Neural progenitor cell (in vitro differentiated cells): ENCODE measurements around the gene ARHGAP31. TPM values are rescaled to one million over a fixed set of nuclear protein-coding genes. Genes with fewer than 3 reads are reported as not detected.

Experiments used
- DNase-seq: peaks from one replicate; pipeline ENCODE4 v3.0.0-alpha.2; 2016; ENCODE audit warnings: low spot score
- H2AFZ ChIP-seq: fragments of 200-600 bp; sonication (generic); replicated peaks from 2 replicates; pipeline ENCODE4 v1.6.1; 2016; ENCODE audit warnings: antibody characterized with exemption
- H3F3A ChIP-seq: fragments of 200-600 bp; sonication (generic); 2 replicates; pipeline ENCODE4 v1.6.1; 2016; ENCODE audit warnings: antibody characterized with exemption, low read depth
- H3K27ac ChIP-seq: fragments of 200-600 bp; sonication (generic); 2 replicates; pipeline ENCODE4 v1.5.1; 2016; ENCODE audit warnings: mild to moderate bottlenecking
- H3K27me3 ChIP-seq: fragments of 200-600 bp; sonication (generic); 2 replicates; pipeline ENCODE4 v1.6.1; 2016; ENCODE audit warnings: mild to moderate bottlenecking, moderate library complexity
- H3K36me3 ChIP-seq: fragments of 200-600 bp; sonication (generic); 2 replicates; pipeline ENCODE4 v1.5.1; 2016
- H3K4me1 ChIP-seq: fragments of 200-600 bp; sonication (generic); 2 replicates; pipeline ENCODE4 v1.6.1; 2016; ENCODE audit warnings: mixed run types
- H3K4me2 ChIP-seq: fragments of 200-600 bp; sonication (generic); 2 replicates; pipeline ENCODE4 v1.6.1; 2016
- H3K4me3 ChIP-seq: fragments of 200-600 bp; sonication (generic); 2 replicates; pipeline ENCODE4 v1.5.1; 2016
- H3K79me2 ChIP-seq: fragments of 200-600 bp; sonication (generic); 2 replicates; pipeline ENCODE4 v1.6.1; 2016; ENCODE audit warnings: low read depth
- H3K9ac ChIP-seq: fragments of 200-600 bp; sonication (generic); 2 replicates; pipeline ENCODE4 v1.6.1; 2016
- H3K9me3 ChIP-seq: fragments of 200-600 bp; sonication (generic); 2 replicates; pipeline ENCODE4 v1.5.1; 2016; ENCODE audit warnings: low read depth
- H4K20me1 ChIP-seq: fragments of 200-600 bp; sonication (generic); 2 replicates; pipeline ENCODE4 v1.6.1; 2016; ENCODE audit warnings: low read depth
- H3K27ac Mint-ChIP-seq: 3 replicates; pipeline ENCODE4 v1.8.0; 2021; ENCODE audit warnings: mixed read lengths
- H3K27me3 Mint-ChIP-seq: 2 replicates; pipeline ENCODE4 v1.8.0; 2022; ENCODE audit warnings: low read depth, mild to moderate bottlenecking, inconsistent platforms, moderate library complexity, mixed read lengths; ENCODE audit not compliant: insufficient read depth
- H3K36me3 Mint-ChIP-seq: 3 replicates; pipeline ENCODE4 v1.8.0; 2021; ENCODE audit warnings: mixed read lengths
- H3K4me1 Mint-ChIP-seq: 3 replicates; pipeline ENCODE4 v1.8.0; 2021; ENCODE audit warnings: mixed read lengths
- H3K4me3 Mint-ChIP-seq: 3 replicates; pipeline ENCODE4 v1.8.0; 2021; ENCODE audit warnings: mild to moderate bottlenecking, moderate library complexity, mixed read lengths
- H3K9me3 Mint-ChIP-seq: 3 replicates; pipeline ENCODE4 v1.8.0; 2020; ENCODE audit warnings: mixed read lengths
- EZH2 ChIP-seq: fragments of 200-600 bp; sonication (generic); IDR thresholded peaks from 2 replicates; pipeline ENCODE4 v1.6.1; 2017; ENCODE audit warnings: antibody characterized with exemption, mild to moderate bottlenecking, moderate library complexity
- EZH2phosphoT487 ChIP-seq: fragments of 200-600 bp; sonication (generic); IDR thresholded peaks from 2 replicates; pipeline ENCODE4 v1.6.1; 2017; ENCODE audit warnings: antibody characterized with exemption
- total RNA-seq: library from RNA; depleted of rRNA; stranded (reverse); fragments of >200 nt; gene quantifications from 2 replicates; pipeline ENCODE4 v1.2.3, GENCODE V29; 2015; ENCODE audit warnings: low replicate concordance
- TF ChIP-seq, protein P1 (sequence below): fragments of 200-600 bp; sonication (generic); IDR thresholded peaks from 2 replicates; pipeline ENCODE4 v1.5.1; 2017; ENCODE audit warnings: antibody characterized with exemption, mild to moderate bottlenecking

ARHGAP31 gene
- total RNA-seq, 1 donor from 2014 or later, result 0.13 TPM

DNA sequence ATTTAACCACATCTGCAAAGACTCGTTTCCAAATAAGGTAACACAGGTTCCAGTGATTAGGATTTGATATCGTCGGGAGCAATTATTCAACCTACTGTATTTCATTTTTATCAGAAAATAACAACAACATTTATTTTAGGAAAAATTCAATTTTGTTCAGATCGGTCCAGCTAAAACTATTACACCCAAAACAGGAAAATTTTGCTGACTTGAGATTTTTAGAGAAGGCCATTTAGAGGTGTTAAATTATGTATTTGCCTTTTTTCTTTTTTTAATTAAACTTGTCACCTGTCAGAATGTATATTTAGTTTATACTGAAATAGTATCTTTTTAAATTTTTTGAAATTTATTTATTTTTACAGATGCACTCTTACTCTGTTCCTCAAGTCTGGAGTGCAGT, 81.3 kb downstream of the ARHGAP31 start:
- no peak overlapping the region for H3K4me3 Mint-ChIP-seq
- no peak for DNase-seq
- H3K4me1 Mint-ChIP-seq, result peaks cover 4% of the 10 kb centered on the region

DNA sequence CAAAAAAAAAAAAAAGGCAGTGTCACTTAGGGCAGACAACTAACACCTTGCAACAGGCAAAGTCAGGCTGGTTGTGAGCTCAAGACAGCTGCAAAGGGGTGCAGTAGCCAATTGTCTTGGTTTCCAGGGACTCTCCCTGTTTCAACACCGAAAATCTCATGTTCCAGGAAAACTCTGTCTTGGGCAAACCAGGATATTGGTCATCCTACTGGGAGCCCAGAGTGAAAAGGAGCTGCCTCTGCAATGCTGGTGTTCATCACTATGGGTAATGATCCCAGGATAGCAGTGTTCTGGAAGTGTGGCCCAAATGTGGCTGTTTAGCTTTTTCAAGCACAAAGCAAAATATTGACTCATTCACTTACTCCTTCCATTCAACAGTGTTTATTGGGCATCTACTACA, 82.6 kb downstream of the ARHGAP31 start:
- H3K4me3 ChIP-seq, result no peak overlapping the region
- H3K36me3 ChIP-seq, result no peaks in the 10 kb centered on the region
- H3K27me3 ChIP-seq, result no peaks in the 10 kb centered on the region
- no peaks in the 10 kb centered on the region for H3F3A ChIP-seq
- H3K27me3 Mint-ChIP-seq, result no peaks in the 10 kb centered on the region
- no peak for DNase-seq
- no peaks in the 10 kb centered on the region for H3K9me3 Mint-ChIP-seq
- no peak overlapping the region for H3K27ac ChIP-seq
- no peaks in the 10 kb centered on the region for H4K20me1 ChIP-seq
- H3K79me2 ChIP-seq, result no peaks in the 10 kb centered on the region
- H3K4me1 ChIP-seq, result no peaks in the 10 kb centered on the region
- H3K4me2 ChIP-seq, result no peak overlapping the region
- H3K27ac Mint-ChIP-seq, result no peak overlapping the region
- no peak overlapping the region for H2AFZ ChIP-seq
- peaks cover 4% of the 10 kb centered on the region for H3K4me1 Mint-ChIP-seq
- TF ChIP-seq EZH2 (no peak), EZH2phosphoT487 (no peak)
- TF ChIP-seq, protein P1, sequence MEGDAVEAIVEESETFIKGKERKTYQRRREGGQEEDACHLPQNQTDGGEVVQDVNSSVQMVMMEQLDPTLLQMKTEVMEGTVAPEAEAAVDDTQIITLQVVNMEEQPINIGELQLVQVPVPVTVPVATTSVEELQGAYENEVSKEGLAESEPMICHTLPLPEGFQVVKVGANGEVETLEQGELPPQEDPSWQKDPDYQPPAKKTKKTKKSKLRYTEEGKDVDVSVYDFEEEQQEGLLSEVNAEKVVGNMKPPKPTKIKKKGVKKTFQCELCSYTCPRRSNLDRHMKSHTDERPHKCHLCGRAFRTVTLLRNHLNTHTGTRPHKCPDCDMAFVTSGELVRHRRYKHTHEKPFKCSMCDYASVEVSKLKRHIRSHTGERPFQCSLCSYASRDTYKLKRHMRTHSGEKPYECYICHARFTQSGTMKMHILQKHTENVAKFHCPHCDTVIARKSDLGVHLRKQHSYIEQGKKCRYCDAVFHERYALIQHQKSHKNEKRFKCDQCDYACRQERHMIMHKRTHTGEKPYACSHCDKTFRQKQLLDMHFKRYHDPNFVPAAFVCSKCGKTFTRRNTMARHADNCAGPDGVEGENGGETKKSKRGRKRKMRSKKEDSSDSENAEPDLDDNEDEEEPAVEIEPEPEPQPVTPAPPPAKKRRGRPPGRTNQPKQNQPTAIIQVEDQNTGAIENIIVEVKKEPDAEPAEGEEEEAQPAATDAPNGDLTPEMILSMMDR, result no peak
- no peak overlapping the region for H3K9ac ChIP-seq
- no peaks in the 10 kb centered on the region for H3K36me3 Mint-ChIP-seq
- H3K9me3 ChIP-seq, result no peaks in the 10 kb centered on the region
- H3K4me3 Mint-ChIP-seq, result no peak overlapping the region

More for the DNA sequence above, 81.3 kb downstream of the ARHGAP31 start:
- Histone ChIP-seq H3K4me1 (no peaks in the 10 kb centered on the region), H2AFZ (no peak overlapping the region), H3F3A (no peaks in the 10 kb centered on the region), H4K20me1 (no peaks in the 10 kb centered on the region), H3K4me2 (no peak overlapping the region), H3K9ac (no peak overlapping the region), H3K9me3 (no peaks in the 10 kb centered on the region), H3K36me3 (no peaks in the 10 kb centered on the region), H3K27ac (no peak overlapping the region), H3K4me3 (no peak overlapping the region), H3K79me2 (no peaks in the 10 kb centered on the region), H3K27me3 (no peaks in the 10 kb centered on the region)
- Mint-ChIP-seq H3K27me3 (no peaks in the 10 kb centered on the region), H3K27ac (no peak overlapping the region), H3K9me3 (no peaks in the 10 kb centered on the region), H3K36me3 (no peaks in the 10 kb centered on the region)
- TF ChIP-seq, protein P1, result no peak
- no peak for TF ChIP-seq EZH2phosphoT487
- no peak for TF ChIP-seq EZH2

DNA sequence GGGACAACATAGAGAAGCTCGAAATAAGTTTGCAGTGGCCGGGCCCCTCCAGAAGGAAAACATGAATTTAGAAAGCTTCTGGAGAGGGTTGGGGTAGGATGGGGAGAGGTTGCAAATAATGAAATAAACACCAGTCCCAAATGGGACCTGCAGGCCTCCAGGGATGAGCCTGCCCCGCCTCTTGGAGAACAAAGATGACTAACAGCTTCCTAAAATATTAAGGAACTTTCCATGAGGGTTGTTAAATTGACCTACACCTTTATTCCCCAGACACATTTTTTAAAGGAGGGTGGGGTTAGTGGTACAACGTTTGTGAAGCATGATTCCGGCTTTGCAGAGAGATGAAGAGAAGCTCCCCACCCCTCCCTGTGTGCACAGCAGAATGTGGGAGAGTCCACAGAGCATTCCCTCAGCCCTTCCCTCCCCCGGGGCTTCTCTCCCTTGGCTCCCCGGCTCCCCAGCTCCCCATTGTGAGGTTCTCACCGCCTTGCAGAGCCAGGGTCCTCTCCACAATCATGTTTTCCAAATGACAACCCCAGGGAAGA, 84.1 kb downstream of the ARHGAP31 start:
- no peak for DNase-seq
- Histone ChIP-seq H3K4me2 (no peak overlapping the region), H3K4me1 (no peaks in the 10 kb centered on the region), H3F3A (no peaks in the 10 kb centered on the region), H3K9ac (no peak overlapping the region), H3K27me3 (no peaks in the 10 kb centered on the region), H4K20me1 (no peaks in the 10 kb centered on the region), H3K79me2 (no peaks in the 10 kb centered on the region), H3K4me3 (no peak overlapping the region), H3K27ac (no peak overlapping the region), H2AFZ (peak overlapping the region; percentile 57), H3K9me3 (no peaks in the 10 kb centered on the region), H3K36me3 (no peaks in the 10 kb centered on the region)
- Mint-ChIP-seq H3K36me3 (no peaks in the 10 kb centered on the region), H3K4me1 (peaks cover 4% of the 10 kb centered on the region), H3K4me3 (no peak overlapping the region), H3K9me3 (no peaks in the 10 kb centered on the region), H3K27ac (no peak overlapping the region), H3K27me3 (no peaks in the 10 kb centered on the region)
- TF ChIP-seq, protein P1, result no peak
- TF ChIP-seq EZH2 (no peak), EZH2phosphoT487 (no peak)
